Astrocyte (in vitro differentiated cells and primary cell): Measurements from ENCODE around the gene OSBPL5. TPM values are rescaled to one million over a fixed set of nuclear protein-coding genes. Genes with fewer than 3 reads are reported as not detected.
A peak's percentile ranks its signal among the peaks of the same experiment; 100 is the strongest.

Experiments
- DNase-seq: peaks from one replicate; pipeline ENCODE4 v3.0.0-alpha.2; 2010; ENCODE audit warnings: low read depth
- FAIRE-seq: peaks from 2 replicates; lab custom pipeline; 2011; peaks lifted over from hg19 to GRCh38; lab: Jason Lieb, UNC
- H2AFZ ChIP-seq: 2 replicates; pipeline ENCODE4 v1.6.0; 2012; ENCODE audit warnings: low read depth, low read length, inconsistent platforms
- H3K27ac ChIP-seq: 2 replicates; pipeline ENCODE4 v1.5.1; 2011; ENCODE audit warnings: low read depth, low read length, inconsistent platforms
- H3K27me3 ChIP-seq: 2 replicates; pipeline ENCODE4 v1.6.0; 2011; ENCODE audit warnings: low read length, inconsistent platforms; ENCODE audit not compliant: insufficient read depth
- H3K36me3 ChIP-seq: 2 replicates; pipeline ENCODE4 v1.5.1; 2011; ENCODE audit warnings: low read length, inconsistent platforms; ENCODE audit not compliant: insufficient read depth
- H3K4me1 ChIP-seq: 2 replicates; pipeline ENCODE4 v1.5.1; 2011; ENCODE audit warnings: low read length, inconsistent platforms; ENCODE audit not compliant: insufficient read depth
- H3K4me2 ChIP-seq: 2 replicates; pipeline ENCODE4 v1.6.0; 2012; ENCODE audit warnings: low read length, inconsistent platforms
- H3K4me3 ChIP-seq: 2 replicates; pipeline ENCODE4 v1.5.1; 2011; ENCODE audit warnings: low read depth, mild to moderate bottlenecking, low read length, inconsistent platforms; ENCODE audit not compliant: insufficient read depth
- H3K79me2 ChIP-seq: 2 replicates; pipeline ENCODE4 v1.6.0; 2012; ENCODE audit warnings: mild to moderate bottlenecking, low read length, inconsistent platforms; ENCODE audit not compliant: insufficient read depth
- H3K9ac ChIP-seq: 2 replicates; pipeline ENCODE4 v1.6.0; 2012; ENCODE audit warnings: mild to moderate bottlenecking, low read length, inconsistent platforms
- H3K9me3 ChIP-seq: 2 replicates; pipeline ENCODE4 v1.5.1; 2012; ENCODE audit warnings: low read depth, mild to moderate bottlenecking, low read length, inconsistent platforms; ENCODE audit not compliant: insufficient read depth
- H4K20me1 ChIP-seq: 2 replicates; pipeline ENCODE4 v1.6.0; 2012; ENCODE audit warnings: low read length, inconsistent platforms; ENCODE audit not compliant: insufficient read depth
- H3K27ac Mint-ChIP-seq: one replicate; pipeline ENCODE4 v1.8.0; 2021; ENCODE audit warnings: mild to moderate bottlenecking, mixed read lengths; ENCODE audit not compliant: unreplicated experiment
- H3K27me3 Mint-ChIP-seq: one replicate; pipeline ENCODE4 v1.8.0; 2021; ENCODE audit warnings: low read depth, mixed read lengths; ENCODE audit not compliant: unreplicated experiment
- H3K36me3 Mint-ChIP-seq: one replicate; pipeline ENCODE4 v1.8.0; 2021; ENCODE audit warnings: low read depth, mixed read lengths; ENCODE audit not compliant: unreplicated experiment
- H3K4me1 Mint-ChIP-seq: one replicate; pipeline ENCODE4 v1.8.0; 2021; ENCODE audit warnings: low read depth, mixed read lengths; ENCODE audit not compliant: unreplicated experiment
- H3K4me3 Mint-ChIP-seq: one replicate; pipeline ENCODE4 v1.8.0; 2021; ENCODE audit warnings: mild to moderate bottlenecking, moderate library complexity, mixed read lengths; ENCODE audit not compliant: unreplicated experiment
- H3K9me3 Mint-ChIP-seq: one replicate; pipeline ENCODE4 v1.8.0; 2021; ENCODE audit warnings: mild to moderate bottlenecking, mixed read lengths; ENCODE audit not compliant: unreplicated experiment
- EZH2 ChIP-seq: IDR thresholded peaks from 2 replicates; pipeline ENCODE4 v1.6.1; 2012; ENCODE audit warnings: mild to moderate bottlenecking, low read length, inconsistent platforms; ENCODE audit not compliant: insufficient read depth
- total RNA-seq: library from RNA; stranded (reverse); gene quantifications from 2 replicates; pipeline ENCODE4 v1.2.1, GENCODE V29; 2021
- TF ChIP-seq, protein P1 (sequence below): IDR thresholded peaks from 2 replicates; pipeline ENCODE4 v1.5.1; 2011; ENCODE audit warnings: low read depth, mild to moderate bottlenecking, inconsistent platforms, low read length, moderate library complexity; ENCODE audit not compliant: insufficient read depth

Gene OSBPL5
- total RNA-seq, 1 donor from 2014 or later, result 29.0 TPM

DNA sequence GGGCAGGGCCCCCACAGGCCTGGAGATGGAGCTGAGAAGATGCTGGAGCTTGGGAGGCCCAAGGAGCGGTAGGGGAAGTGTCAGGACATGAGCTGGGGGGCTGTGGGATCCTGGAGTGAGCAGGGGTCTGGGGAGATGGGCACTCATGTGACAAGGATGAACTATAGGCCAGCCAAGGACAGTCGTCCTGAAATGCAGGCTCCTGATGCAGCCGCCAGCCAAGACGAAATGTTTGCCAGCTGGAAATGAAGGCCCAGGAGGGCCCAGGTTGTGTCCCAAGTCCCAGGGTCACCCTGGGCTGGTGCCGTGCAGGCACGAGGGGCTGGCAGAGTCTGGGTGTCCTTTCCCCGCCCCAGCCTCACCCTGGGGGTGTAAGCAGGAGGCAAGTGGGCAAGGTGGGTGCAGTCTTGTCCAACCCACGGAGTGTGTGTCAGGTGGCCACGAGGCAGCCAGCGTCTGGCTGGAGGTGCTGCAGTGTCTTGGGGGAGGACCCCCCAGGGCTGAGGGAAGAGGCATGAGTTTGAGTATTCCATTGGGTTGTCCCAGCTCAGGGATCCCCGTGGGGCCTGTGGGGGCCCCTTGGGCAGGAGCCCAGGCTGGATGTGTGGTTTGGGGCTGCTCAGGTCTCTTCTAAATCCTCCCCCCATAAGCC lies 32.1 kb upstream of the OSBPL5 start:
- no peak overlapping the region for H3K27ac ChIP-seq
- no peak for FAIRE-seq
- H3K36me3 Mint-ChIP-seq, result no peaks in the 10 kb centered on the region
- H4K20me1 ChIP-seq, result no peaks in the 10 kb centered on the region
- H3K4me1 Mint-ChIP-seq, result peaks cover 2% of the 10 kb centered on the region
- no peak overlapping the region for H3K27ac Mint-ChIP-seq
- no peak overlapping the region for H3K4me3 ChIP-seq
- H3K4me2 ChIP-seq, result no peak overlapping the region
- TF ChIP-seq, protein P1, sequence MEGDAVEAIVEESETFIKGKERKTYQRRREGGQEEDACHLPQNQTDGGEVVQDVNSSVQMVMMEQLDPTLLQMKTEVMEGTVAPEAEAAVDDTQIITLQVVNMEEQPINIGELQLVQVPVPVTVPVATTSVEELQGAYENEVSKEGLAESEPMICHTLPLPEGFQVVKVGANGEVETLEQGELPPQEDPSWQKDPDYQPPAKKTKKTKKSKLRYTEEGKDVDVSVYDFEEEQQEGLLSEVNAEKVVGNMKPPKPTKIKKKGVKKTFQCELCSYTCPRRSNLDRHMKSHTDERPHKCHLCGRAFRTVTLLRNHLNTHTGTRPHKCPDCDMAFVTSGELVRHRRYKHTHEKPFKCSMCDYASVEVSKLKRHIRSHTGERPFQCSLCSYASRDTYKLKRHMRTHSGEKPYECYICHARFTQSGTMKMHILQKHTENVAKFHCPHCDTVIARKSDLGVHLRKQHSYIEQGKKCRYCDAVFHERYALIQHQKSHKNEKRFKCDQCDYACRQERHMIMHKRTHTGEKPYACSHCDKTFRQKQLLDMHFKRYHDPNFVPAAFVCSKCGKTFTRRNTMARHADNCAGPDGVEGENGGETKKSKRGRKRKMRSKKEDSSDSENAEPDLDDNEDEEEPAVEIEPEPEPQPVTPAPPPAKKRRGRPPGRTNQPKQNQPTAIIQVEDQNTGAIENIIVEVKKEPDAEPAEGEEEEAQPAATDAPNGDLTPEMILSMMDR, result no peak
- no peaks in the 10 kb centered on the region for H3K9me3 Mint-ChIP-seq
- H3K9ac ChIP-seq, result no peak overlapping the region
- no peaks in the 10 kb centered on the region for H3K79me2 ChIP-seq
- no peaks in the 10 kb centered on the region for H3K36me3 ChIP-seq
- peaks cover 47% of the 10 kb centered on the region for H3K27me3 Mint-ChIP-seq
- H2AFZ ChIP-seq, result no peak overlapping the region
- H3K4me1 ChIP-seq, result no peaks in the 10 kb centered on the region
- H3K9me3 ChIP-seq, result no peaks in the 10 kb centered on the region
- H3K4me3 Mint-ChIP-seq, result no peak overlapping the region
- peaks cover 13% of the 10 kb centered on the region for H3K27me3 ChIP-seq
- no peak for DNase-seq

DNA sequence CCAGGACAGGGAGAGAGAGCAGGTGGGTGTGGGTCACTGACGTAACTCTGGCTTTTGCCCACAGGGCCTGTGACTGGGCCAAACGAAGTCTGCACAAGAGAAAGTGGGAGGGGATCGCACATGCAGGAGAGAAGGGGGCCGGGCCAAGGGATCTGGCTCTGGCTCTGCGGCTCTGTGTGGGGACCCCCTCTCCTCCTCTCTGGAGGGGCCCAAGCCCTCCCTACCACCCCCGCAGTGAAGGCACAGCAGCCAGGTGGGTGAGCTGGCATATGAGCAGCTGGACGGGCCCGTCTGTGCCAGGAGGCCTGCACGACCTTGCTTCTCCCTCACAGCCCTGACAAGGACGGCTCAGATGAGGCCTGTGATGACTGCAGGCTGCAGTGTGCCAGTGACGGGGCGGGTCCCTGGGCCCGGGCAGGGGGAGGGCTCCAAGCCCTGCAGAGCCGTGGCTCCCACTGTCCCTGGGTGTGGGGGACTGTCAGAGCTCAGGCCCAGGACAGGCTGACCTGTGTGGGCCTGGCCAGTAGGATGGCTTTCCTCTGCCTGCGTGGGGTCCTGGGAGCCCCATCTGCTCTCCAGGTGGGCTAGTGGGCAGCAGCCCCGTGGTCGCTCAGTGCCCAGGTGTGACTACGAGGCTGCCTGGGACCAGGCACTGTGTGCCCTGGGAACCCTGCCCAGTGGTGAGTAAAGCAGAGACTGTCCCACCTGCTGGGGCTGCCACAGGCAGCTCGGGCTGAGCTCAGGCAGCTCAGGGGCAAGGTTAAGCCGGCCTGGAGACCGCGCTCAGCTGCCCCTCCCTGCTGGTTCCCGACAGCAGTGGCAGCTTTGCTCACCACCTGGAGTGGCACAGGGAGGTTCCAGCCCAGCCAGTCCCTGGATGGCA lies 31.3 kb upstream of the OSBPL5 start:
- no peaks in the 10 kb centered on the region for H4K20me1 ChIP-seq
- H3K4me1 Mint-ChIP-seq, result peaks cover 2% of the 10 kb centered on the region
- peaks cover 42% of the 10 kb centered on the region for H3K27me3 Mint-ChIP-seq
- H3K4me2 ChIP-seq, result no peak overlapping the region
- no peak overlapping the region for H3K4me3 ChIP-seq
- no peak for DNase-seq
- H3K4me3 Mint-ChIP-seq, result peak overlapping the region; percentile 54
- no peak for TF ChIP-seq EZH2
- TF ChIP-seq, protein P1, result no peak
- H3K36me3 ChIP-seq, result no peaks in the 10 kb centered on the region
- H3K9me3 Mint-ChIP-seq, result no peaks in the 10 kb centered on the region
- H3K27ac Mint-ChIP-seq, result no peak overlapping the region
- FAIRE-seq, result no peak
- no peaks in the 10 kb centered on the region for H3K9me3 ChIP-seq
- no peaks in the 10 kb centered on the region for H3K79me2 ChIP-seq
- H3K4me1 ChIP-seq, result no peaks in the 10 kb centered on the region
- H3K9ac ChIP-seq, result no peak overlapping the region
- no peak overlapping the region for H2AFZ ChIP-seq
- no peaks in the 10 kb centered on the region for H3K36me3 Mint-ChIP-seq
- H3K27me3 ChIP-seq, result peaks cover 6% of the 10 kb centered on the region
- no peak overlapping the region for H3K27ac ChIP-seq
